Measurements from ENCODE around the gene IFT25. TPM values are rescaled to one million over a fixed set of nuclear protein-coding genes. Genes with fewer than 3 reads are reported as not detected.

The IFT25 gene
- total RNA-seq, 2 donors from 2014 or later = 6.5 to 10.1 TPM

DNA sequence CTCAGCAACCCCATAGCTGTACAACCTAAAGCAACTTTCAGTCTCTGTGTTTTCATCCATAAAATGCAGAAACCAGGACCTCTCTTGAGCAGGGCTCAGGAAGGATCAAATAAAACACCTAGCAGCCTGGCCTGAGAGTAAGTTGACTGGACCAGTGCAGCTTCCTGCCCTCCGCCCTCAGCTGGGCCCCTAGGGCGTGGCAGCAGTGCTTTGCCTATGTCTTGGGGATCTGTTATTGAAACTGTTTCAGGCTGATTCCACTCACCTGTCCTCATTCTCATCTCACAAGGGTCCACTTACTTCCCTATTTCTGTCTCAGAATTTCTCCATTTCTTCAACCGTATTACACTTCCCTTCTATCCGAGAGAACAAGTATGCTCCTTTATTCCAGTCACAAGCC lies 18.0 kb upstream of the IFT25 start:
- TF ChIP-seq, protein P1, sequence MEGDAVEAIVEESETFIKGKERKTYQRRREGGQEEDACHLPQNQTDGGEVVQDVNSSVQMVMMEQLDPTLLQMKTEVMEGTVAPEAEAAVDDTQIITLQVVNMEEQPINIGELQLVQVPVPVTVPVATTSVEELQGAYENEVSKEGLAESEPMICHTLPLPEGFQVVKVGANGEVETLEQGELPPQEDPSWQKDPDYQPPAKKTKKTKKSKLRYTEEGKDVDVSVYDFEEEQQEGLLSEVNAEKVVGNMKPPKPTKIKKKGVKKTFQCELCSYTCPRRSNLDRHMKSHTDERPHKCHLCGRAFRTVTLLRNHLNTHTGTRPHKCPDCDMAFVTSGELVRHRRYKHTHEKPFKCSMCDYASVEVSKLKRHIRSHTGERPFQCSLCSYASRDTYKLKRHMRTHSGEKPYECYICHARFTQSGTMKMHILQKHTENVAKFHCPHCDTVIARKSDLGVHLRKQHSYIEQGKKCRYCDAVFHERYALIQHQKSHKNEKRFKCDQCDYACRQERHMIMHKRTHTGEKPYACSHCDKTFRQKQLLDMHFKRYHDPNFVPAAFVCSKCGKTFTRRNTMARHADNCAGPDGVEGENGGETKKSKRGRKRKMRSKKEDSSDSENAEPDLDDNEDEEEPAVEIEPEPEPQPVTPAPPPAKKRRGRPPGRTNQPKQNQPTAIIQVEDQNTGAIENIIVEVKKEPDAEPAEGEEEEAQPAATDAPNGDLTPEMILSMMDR (IDR thresholded peaks at IDR 0.05) = no peak
- Histone ChIP-seq H3K27ac (no peak overlapping the region), H3K27me3 (no peaks in the 10 kb centered on the region), H3K36me3 (peaks cover 66% of the 10 kb centered on the region), H3K4me1 (no peaks in the 10 kb centered on the region), H3K4me3 (no peak overlapping the region), H3K9me3 (no peaks in the 10 kb centered on the region)
- DNase-seq (ENCODE audit: low spot score) = no peak

DNA sequence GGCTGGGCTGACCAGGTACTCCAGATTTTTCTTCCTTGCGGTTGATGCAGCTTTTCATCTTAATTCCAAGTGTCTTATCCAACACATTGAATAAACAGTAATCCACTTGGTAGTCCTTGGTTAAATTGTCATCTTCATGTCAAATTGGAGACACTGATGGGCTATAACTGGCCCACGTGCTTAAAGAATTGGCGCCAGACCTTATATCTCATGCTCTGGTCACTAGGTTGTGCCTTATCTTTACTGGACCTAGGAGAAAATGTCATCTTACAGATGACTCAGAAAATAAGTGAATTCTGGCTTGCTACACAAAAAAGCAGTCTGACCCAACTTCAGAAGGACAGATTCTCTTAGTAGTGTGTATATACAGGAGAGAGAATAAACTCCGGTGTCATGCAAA lies 16.9 kb upstream of the IFT25 start:
- DNase-seq (ENCODE audit: low spot score) = no peak
- no peak overlapping the region for H3K27ac ChIP-seq
- no peaks in the 10 kb centered on the region for H3K9me3 ChIP-seq
- H3K36me3 ChIP-seq = peaks cover 58% of the 10 kb centered on the region
- no peaks in the 10 kb centered on the region for H3K27me3 ChIP-seq
- H3K4me1 ChIP-seq = peaks cover 0 to 2% of the 10 kb centered on the region in 2 donors
- no peak overlapping the region for H3K4me3 ChIP-seq
- TF ChIP-seq, protein P1 (IDR thresholded peaks at IDR 0.05) = no peak

DNA sequence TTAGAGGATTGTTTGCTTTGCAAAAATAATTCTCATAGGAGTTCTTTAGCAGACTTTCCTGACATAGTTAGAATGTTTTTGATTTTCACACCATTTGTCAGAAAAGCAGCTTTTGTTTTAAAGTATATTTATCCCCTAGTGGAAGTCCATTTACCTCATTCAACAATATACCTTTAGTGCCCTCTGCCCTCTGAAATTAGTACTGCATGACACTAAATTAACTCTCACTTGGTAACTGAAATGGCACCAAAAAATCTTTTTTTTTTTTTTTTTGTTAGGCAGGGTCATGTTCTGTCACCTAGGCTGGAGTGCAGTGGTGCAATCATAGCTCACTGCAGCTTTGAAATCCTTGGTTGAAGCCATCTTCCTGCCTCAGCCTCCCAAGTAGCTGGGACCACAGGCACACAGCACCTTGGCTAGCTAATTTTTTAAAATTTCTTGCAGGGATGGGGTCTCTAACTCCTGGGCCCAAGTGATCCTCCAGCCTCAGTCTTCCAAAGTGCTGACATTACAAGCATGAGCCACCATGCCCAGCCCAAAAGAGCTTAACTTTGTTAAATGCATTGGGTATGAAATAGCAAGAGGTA lies 14.3 kb upstream of the IFT25 start:
- Histone ChIP-seq H3K9me3 (no peaks in the 10 kb centered on the region), H3K4me3 (no peak overlapping the region), H3K4me1 (peaks cover 0 to 13% of the 10 kb centered on the region in 2 donors), H3K27ac (no peak overlapping the region), H3K27me3 (no peaks in the 10 kb centered on the region), H3K36me3 (peaks cover 40% of the 10 kb centered on the region)
- no peak for DNase-seq (ENCODE audit: low spot score)
- TF ChIP-seq, protein P1 (IDR thresholded peaks at IDR 0.05) = peak; percentile 15 to 61

DNA sequence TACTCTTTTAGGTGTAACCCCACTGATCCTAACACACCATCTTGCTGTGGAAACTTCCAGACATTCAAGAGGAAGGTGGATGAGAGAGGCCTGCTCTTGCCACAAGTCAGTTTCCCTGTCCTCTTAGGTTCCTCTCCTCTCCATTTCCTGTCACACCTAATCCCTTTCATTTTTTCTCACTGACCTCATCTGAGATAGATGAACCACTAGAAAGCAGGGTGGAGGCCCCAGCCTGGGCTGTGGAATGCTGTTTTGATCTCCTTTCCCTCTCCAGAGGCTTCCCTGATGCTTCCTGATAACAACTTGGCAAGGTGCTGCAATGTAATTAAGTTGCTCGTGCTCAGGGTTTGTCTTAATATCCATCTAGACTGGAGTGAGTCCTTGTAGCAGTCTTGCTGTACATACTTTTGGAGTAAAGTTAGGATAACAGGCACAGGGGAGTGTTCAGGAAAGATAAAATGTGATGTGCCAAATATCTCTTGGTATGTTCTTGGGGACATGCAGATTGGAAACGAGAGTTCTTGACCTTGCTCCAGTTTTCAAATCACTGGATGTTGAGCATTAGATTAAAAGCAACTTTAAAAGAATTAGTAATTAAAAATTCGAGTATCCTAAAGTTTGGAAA lies 11.8 kb upstream of the IFT25 start:
- no peaks in the 10 kb centered on the region for H3K9me3 ChIP-seq
- H3K36me3 ChIP-seq = peaks cover 39% of the 10 kb centered on the region
- H3K27me3 ChIP-seq = no peaks in the 10 kb centered on the region
- H3K4me3 ChIP-seq = no peak overlapping the region
- no peak for DNase-seq (ENCODE audit: low spot score)
- H3K4me1 ChIP-seq = peaks cover 0 to 13% of the 10 kb centered on the region in 2 donors
- H3K27ac ChIP-seq = peak overlapping the region in 1 of 2 donors; percentile 32
- TF ChIP-seq, protein P1 (IDR thresholded peaks at IDR 0.05) = no peak

DNA sequence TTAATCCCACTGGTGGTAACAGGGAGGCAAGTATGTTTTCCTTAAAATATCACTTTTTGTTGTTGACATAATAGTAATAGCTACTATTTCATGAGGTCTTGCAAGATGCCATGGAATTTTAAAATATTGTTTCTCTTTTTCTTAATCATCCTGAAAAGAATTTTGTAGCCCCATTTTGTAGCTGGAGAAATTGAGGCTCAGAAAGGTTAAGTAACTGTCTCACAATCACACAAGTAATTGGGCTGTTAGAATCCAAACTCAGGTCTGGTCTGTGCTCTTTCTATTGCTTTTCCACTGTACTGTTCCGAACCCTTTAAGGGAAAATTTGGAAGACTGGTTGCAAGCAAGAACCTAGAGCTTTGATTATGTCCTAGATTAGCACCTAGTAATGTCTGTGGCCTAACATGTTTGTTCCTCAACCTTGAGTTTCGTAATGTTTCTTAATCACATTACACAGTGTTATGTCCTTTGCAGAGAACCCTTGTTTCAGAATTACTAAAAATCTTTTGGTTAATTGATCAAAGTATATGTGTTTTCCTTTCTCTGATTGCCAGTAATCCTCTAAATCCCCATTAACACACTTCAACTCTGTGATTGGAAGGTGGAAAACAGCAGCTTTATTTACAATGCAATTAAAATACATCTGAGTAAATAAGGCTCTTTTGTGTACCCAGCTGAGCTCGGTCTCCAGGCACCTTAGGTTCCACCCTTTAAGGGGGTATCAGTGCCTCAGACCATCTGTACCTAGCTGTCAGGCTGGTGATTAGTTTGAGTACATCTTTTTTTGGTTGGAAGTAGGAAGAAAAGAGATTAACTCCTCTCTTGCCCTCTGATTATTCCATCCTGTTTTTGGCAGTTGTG lies 11.0 kb upstream of the IFT25 start:
- H3K4me3 ChIP-seq = no peak overlapping the region
- no peaks in the 10 kb centered on the region for H3K9me3 ChIP-seq
- H3K27me3 ChIP-seq = no peaks in the 10 kb centered on the region
- H3K4me1 ChIP-seq = peaks cover 0 to 13% of the 10 kb centered on the region in 2 donors
- no peak for DNase-seq (ENCODE audit: low spot score)
- peak overlapping the region in 1 of 2 donors; percentile 11 for H3K27ac ChIP-seq
- peaks cover 39% of the 10 kb centered on the region for H3K36me3 ChIP-seq
- TF ChIP-seq, protein P1 (IDR thresholded peaks at IDR 0.05) = no peak

Measured in right atrium auricular region (tissue), 2 donors.